Rectal smooth muscle tissue (tissue), 1 donor: ENCODE data around the gene PDE4D.

Source experiments
- H3K27ac ChIP-seq: one replicate; pipeline ENCODE4 v1.7.0; 2013; ENCODE audit warnings: low read depth, low read length, inconsistent platforms
- H3K27me3 ChIP-seq: one replicate; pipeline ENCODE4 v1.7.0; 2013; ENCODE audit warnings: low read length; ENCODE audit not compliant: control insufficient read depth, insufficient read depth
- H3K36me3 ChIP-seq: one replicate; pipeline ENCODE4 v1.7.0; 2013; ENCODE audit warnings: low read length; ENCODE audit not compliant: control insufficient read depth, insufficient read depth
- H3K4me1 ChIP-seq: one replicate; pipeline ENCODE4 v1.7.0; 2013; ENCODE audit warnings: low read length; ENCODE audit not compliant: control insufficient read depth, insufficient read depth
- H3K4me3 ChIP-seq: one replicate; pipeline ENCODE4 v1.7.0; 2013; ENCODE audit warnings: low read length
- H3K9ac ChIP-seq: one replicate; pipeline ENCODE4 v1.7.0; 2013; ENCODE audit warnings: low read length

PDE4D gene

GRCh38 chr5:59164041-59164830, 729.3 kb downstream of the PDE4D start:
- Histone ChIP-seq H3K36me3 (no peaks in the 10 kb centered on the region), H3K27me3 (no peaks in the 10 kb centered on the region), H3K4me3 (no peak overlapping the region), H3K4me1 (peaks cover 3% of the 10 kb centered on the region), H3K27ac (no peak overlapping the region), H3K9ac (no peak overlapping the region)

DNA sequence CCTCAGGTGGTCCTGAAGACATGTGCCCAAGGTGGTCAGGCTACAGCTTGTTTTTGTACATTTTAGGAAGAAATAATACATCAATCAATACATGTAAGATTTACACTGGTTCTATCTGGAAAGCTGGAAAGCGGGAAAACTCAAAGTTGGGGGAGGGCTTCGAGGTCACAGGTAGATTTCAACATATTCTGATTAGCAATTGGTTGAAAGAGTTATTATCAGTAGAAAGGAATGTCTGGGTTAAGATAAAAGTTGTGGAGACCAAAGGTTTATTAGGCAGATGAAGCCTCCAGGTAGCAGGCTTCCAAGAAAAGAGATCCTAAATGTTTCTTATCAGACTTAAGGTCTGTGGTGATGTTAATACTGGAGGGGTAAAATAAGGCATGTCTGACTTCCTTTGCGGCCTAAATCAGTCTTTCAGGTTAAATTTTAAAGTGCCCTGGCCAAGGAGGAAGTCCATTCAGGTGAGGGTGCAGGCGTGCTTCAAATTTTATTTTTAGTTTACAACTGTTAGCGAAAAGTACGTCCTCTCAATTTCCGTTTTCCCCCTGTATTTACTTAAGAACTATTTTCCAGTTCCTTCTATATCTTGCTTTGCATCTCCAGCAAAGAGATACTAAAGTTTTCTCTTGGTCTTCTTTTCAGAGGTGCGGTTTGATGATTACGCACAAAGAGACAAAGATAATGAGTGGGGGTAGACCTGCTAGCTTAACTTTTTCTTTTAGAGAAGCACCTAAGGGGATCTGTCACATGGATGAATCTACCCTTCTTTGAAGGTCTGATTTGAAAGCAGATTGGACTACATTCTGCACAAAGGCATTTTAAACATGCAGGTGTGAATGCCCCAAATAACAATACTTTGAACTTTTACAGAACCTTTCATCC, 732.1 kb downstream of the PDE4D start:
- no peak overlapping the region for H3K27ac ChIP-seq
- no peaks in the 10 kb centered on the region for H3K36me3 ChIP-seq
- peaks cover 8% of the 10 kb centered on the region for H3K4me1 ChIP-seq
- H3K9ac ChIP-seq, result no peak overlapping the region
- no peak overlapping the region for H3K4me3 ChIP-seq
- H3K27me3 ChIP-seq, result no peaks in the 10 kb centered on the region

DNA sequence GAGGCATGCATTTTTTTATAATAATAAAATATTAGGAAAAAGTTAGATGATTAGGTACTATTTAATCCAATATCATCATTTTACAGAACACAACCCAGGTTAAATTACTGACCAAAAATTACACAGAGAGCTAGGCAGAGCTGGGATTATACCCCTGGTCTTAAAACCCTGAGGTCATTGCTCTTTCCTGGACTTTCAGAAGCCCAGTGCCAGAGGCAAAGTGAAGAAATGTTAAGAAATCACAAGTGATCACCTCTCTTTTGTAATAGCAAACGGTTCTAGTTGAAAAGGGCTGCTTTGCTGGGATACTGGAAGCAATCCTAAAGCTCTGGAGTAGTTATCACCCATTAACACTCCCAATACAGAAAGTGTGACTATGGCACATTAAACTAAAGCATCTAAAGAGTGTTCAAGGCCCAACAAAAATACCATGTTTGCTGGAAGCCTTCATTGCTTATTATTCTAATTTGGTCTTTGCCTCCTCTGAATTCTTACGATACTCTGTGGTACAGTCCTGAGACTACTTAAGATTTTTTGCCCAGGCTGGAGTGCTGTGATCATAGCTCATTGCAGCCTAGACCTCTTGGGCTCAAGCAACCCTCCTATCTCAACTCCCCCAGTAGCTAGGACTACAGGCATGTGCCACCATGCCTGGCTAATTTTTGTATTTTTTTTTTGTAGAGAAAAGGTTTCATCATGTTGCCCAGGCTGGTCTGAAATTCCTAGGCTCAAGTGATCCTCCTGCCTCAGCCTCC, 734.7 kb downstream of the PDE4D start:
- Histone ChIP-seq H3K4me1 (peaks cover 8% of the 10 kb centered on the region), H3K27me3 (no peaks in the 10 kb centered on the region), H3K4me3 (no peak overlapping the region), H3K36me3 (no peaks in the 10 kb centered on the region), H3K9ac (no peak overlapping the region), H3K27ac (no peak overlapping the region)

GRCh38 chr5:59158165-59158564, 735.4 kb downstream of the PDE4D start:
- Histone ChIP-seq H3K4me1 (peaks cover 8% of the 10 kb centered on the region), H3K36me3 (no peaks in the 10 kb centered on the region), H3K27me3 (no peaks in the 10 kb centered on the region), H3K4me3 (no peak overlapping the region), H3K27ac (no peak overlapping the region), H3K9ac (no peak overlapping the region)

- Histone ChIP-seq H3K27ac (no peak overlapping the region), H3K4me3 (no peak overlapping the region), H3K9ac (no peak overlapping the region), H3K27me3 (no peaks in the 10 kb centered on the region), H3K4me1 (peaks cover 8% of the 10 kb centered on the region), H3K36me3 (no peaks in the 10 kb centered on the region)
Observed at GRCh38 chr5:59157068-59157467, 736.5 kb downstream of the PDE4D start.

GRCh38 chr5:59152701-59153245, 740.8 kb downstream of the PDE4D start:
- Histone ChIP-seq H3K4me3 (no peak overlapping the region), H3K36me3 (no peaks in the 10 kb centered on the region), H3K27ac (no peak overlapping the region), H3K9ac (no peak overlapping the region), H3K27me3 (no peaks in the 10 kb centered on the region), H3K4me1 (no peaks in the 10 kb centered on the region)

DNA sequence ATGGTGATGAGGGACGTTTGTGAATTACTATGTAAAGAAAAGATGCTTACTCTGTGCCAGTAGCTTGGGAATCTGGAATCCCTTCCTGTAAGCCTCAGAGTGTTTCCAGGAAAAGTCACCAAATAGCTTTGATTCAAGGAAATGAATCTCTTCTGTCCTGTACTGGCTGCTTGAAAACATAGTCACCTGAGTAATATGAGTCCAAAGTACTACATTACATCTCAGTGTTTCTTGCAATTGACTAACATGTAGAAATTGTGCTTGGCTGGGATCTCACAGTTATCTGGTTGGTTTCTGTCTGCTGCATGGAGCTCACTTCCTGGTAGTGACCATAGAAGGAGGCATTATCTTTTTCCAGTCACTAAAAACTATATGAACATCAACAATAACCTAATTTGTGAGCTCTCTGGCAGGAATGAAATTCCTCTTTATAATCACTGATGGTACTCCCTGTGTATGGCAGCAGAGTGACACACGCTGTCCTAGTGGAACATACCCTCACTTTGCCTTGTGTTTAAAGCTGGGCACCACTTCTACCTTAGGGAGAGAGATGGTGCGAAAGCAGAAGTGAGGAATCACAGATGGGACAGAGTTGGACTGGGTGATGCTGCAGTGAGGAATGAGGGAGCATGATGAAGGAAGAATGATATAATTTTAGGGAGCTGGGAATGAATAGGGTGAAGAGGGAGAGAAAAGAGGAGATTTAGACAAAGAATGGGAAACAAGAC, 742.2 kb downstream of the PDE4D start:
- no peaks in the 10 kb centered on the region for H3K4me1 ChIP-seq
- no peaks in the 10 kb centered on the region for H3K36me3 ChIP-seq
- H3K9ac ChIP-seq, result no peak overlapping the region
- H3K4me3 ChIP-seq, result no peak overlapping the region
- no peak overlapping the region for H3K27ac ChIP-seq
- no peaks in the 10 kb centered on the region for H3K27me3 ChIP-seq

GRCh38 chr5:59149827-59150226, 743.7 kb downstream of the PDE4D start:
- H3K27ac ChIP-seq, result no peak overlapping the region
- H3K36me3 ChIP-seq, result no peaks in the 10 kb centered on the region
- no peaks in the 10 kb centered on the region for H3K4me1 ChIP-seq
- no peak overlapping the region for H3K9ac ChIP-seq
- H3K4me3 ChIP-seq, result no peak overlapping the region
- H3K27me3 ChIP-seq, result no peaks in the 10 kb centered on the region

GRCh38 chr5:59149271-59149670, 744.3 kb downstream of the PDE4D start:
- H3K27ac ChIP-seq, result no peak overlapping the region
- no peaks in the 10 kb centered on the region for H3K36me3 ChIP-seq
- H3K9ac ChIP-seq, result no peak overlapping the region
- no peaks in the 10 kb centered on the region for H3K4me1 ChIP-seq
- H3K4me3 ChIP-seq, result no peak overlapping the region
- no peaks in the 10 kb centered on the region for H3K27me3 ChIP-seq

- no peak overlapping the region for H3K9ac ChIP-seq
- H3K27me3 ChIP-seq, result no peaks in the 10 kb centered on the region
- H3K4me3 ChIP-seq, result no peak overlapping the region
- no peaks in the 10 kb centered on the region for H3K36me3 ChIP-seq
- no peak overlapping the region for H3K27ac ChIP-seq
- no peaks in the 10 kb centered on the region for H3K4me1 ChIP-seq
Observed at GRCh38 chr5:59146729-59147128, 746.8 kb downstream of the PDE4D start.

GRCh38 chr5:59143926-59144333, 749.6 kb downstream of the PDE4D start:
- no peak overlapping the region for H3K9ac ChIP-seq
- H3K27me3 ChIP-seq, result no peaks in the 10 kb centered on the region
- H3K36me3 ChIP-seq, result no peaks in the 10 kb centered on the region
- no peak overlapping the region for H3K4me3 ChIP-seq
- no peaks in the 10 kb centered on the region for H3K4me1 ChIP-seq
- no peak overlapping the region for H3K27ac ChIP-seq
